K562 (cell line): ENCODE data around the gene MIXL1. TPM values are rescaled to one million over a fixed set of nuclear protein-coding genes. Genes with fewer than 3 reads are reported as not detected.

Experiments used
- CCNT2 ChIP-seq: IDR thresholded peaks from 2 replicates; pipeline ENCODE4 v1.6.1; 2011; ENCODE audit warnings: borderline replicate concordance, low read depth, mild to moderate bottlenecking, moderate library complexity, mixed read lengths, low read length; ENCODE audit not compliant: insufficient read length; ENCODE audit errors: extremely low read depth
- DIDO1 ChIP-seq: fragments of 450-650 bp; IDR thresholded peaks from 2 replicates; pipeline ENCODE4 v1.6.1; 2016; ENCODE audit warnings: low read depth, missing biosample characterization, missing genetic modification characterization
- EGR1 ChIP-seq: fragments of 450-650 bp; conservative IDR thresholded peaks from 2 replicates; pipeline ENCODE4 v1.6.1; 2017; ENCODE audit warnings: mild to moderate bottlenecking
- EP300 ChIP-seq: IDR thresholded peaks from 2 replicates; pipeline ENCODE4 v1.6.1; 2012; ENCODE audit warnings: low read length, improper control_type of control experiment
- ERF ChIP-seq: fragments of 450-650 bp; formaldehyde crosslinking; IDR thresholded peaks from 2 replicates; pipeline ENCODE4 v1.4.0; 2020; ENCODE audit warnings: mild to moderate bottlenecking, mixed read lengths
- IRF2 ChIP-seq: sonication (generic); formaldehyde crosslinking; IDR thresholded peaks from 2 replicates; pipeline ENCODE4 v1.8.1; 2022; ENCODE audit warnings: mild to moderate bottlenecking, missing genetic modification reagents
- MAZ ChIP-seq, 2 experiments: fragments of 450-650 bp in 1 of 2; sonication (generic) in 1 of 2; formaldehyde crosslinking; IDR thresholded peaks in 1 of 2; conservative IDR thresholded peaks in 1 of 2; 2 replicates each; pipeline versions ENCODE4 v1.4.0 to v1.5.0; 2020; ENCODE audit warnings: mild to moderate bottlenecking in 1 of 2, missing genetic modification reagents in 1 of 2
- MCM2 ChIP-seq: fragments of 450-650 bp; IDR thresholded peaks from 2 replicates; pipeline ENCODE4 v1.6.1; 2017; ENCODE audit warnings: low read depth, mild to moderate bottlenecking
- MEF2D ChIP-seq: conservative IDR thresholded peaks from 2 replicates; pipeline ENCODE4 v1.6.1; 2016; ENCODE audit warnings: low read depth, missing genetic modification characterization, missing compliant biosample characterization
- NCOA6 ChIP-seq: fragments of 450-650 bp; IDR thresholded peaks from 2 replicates; pipeline ENCODE4 v1.6.1; 2017; ENCODE audit warnings: mild to moderate bottlenecking
- NFE2L1 ChIP-seq: fragments of 450-650 bp; IDR thresholded peaks from 2 replicates; pipeline ENCODE4 v1.6.1; 2016; ENCODE audit warnings: missing genetic modification characterization, low read depth, mild to moderate bottlenecking, missing compliant biosample characterization, moderate library complexity, borderline replicate concordance
- PCBP2 ChIP-seq: fragments of 200-400 bp; formaldehyde crosslinking; IDR thresholded peaks from 2 replicates; pipeline ENCODE4 v1.6.1; 2018; ENCODE audit warnings: low read length, low read depth, mild to moderate bottlenecking, moderate library complexity; ENCODE audit not compliant: poor library complexity, severe bottlenecking
- POLR2AphosphoS2 ChIP-seq: IDR thresholded peaks from 2 replicates; pipeline ENCODE4 v1.6.1; 2012; ENCODE audit warnings: low read length, improper control_type of control experiment
- RBM22 ChIP-seq: fragments of 200-400 bp; formaldehyde crosslinking; IDR thresholded peaks from 2 replicates; pipeline ENCODE4 v1.6.1; 2018; ENCODE audit warnings: low read length, low read depth; ENCODE audit not compliant: poor library complexity, severe bottlenecking
- RCOR1 ChIP-seq, 2 experiments: IDR thresholded peaks; 2 replicates each; pipeline ENCODE4 v1.6.1; 2012; ENCODE audit warnings: low read depth in 2 of 2, low read length in 2 of 2, borderline replicate concordance in 1 of 2, improper control_type of control experiment in 1 of 2
- SMAD4 ChIP-seq: fragments of 250-450 bp; sonication (Bioruptor Pico); conservative IDR thresholded peaks from 2 replicates; pipeline ENCODE4 v1.8.0; 2021; ENCODE audit warnings: inconsistent platforms, mild to moderate bottlenecking, moderate library complexity
- SMARCE1 ChIP-seq: fragments of 450-650 bp; IDR thresholded peaks from 2 replicates; pipeline ENCODE4 v1.7.1; 2016; ENCODE audit warnings: mild to moderate bottlenecking
- TAF1 ChIP-seq: IDR thresholded peaks from 2 replicates; pipeline ENCODE4 v1.6.1; 2011; ENCODE audit warnings: mild to moderate bottlenecking, low read length, moderate library complexity; ENCODE audit not compliant: insufficient read depth, control insufficient read depth, severe bottlenecking; ENCODE audit errors: extremely low read depth
- TCF7 ChIP-seq: sonication (generic); IDR thresholded peaks from 2 replicates; pipeline ENCODE4 v1.6.1; 2016; ENCODE audit warnings: antibody characterized with exemption, borderline replicate concordance
- ZFX ChIP-seq: sonication (generic); formaldehyde crosslinking; IDR thresholded peaks from 2 replicates; pipeline ENCODE4 v1.8.0; 2022; ENCODE audit warnings: mild to moderate bottlenecking, missing genetic modification reagents, moderate library complexity
- polyA plus RNA-seq, 8 experiments: library from polyadenylated mRNA; depleted of rRNA in 4 of 8; stranded (reverse) in 5 of 8; unstranded in 3 of 8; fragments of >200 nt; fragmentation: Nextera tagmentation in 2 of 8; fragmentation: Illumina TruSeq in 1 of 8; extraction: Ambion mirVana in 2 of 8; extraction: Trizol in 1 of 8; gene quantifications; 2 replicates each; pipeline versions ENCODE4 v1.2.1 to v1.2.3, GENCODE V29; 2011 to 2014; ENCODE audit warnings: inconsistent platforms in 1 of 8, missing spikeins in 1 of 8
- total RNA-seq, 7 experiments: library from RNA; depleted of rRNA in 6 of 7; stranded (reverse); fragments of >200 nt in 6 of 7; fragmentation: Illumina TruSeq in 2 of 7; extraction: Trizol in 2 of 7; gene quantifications; 2 replicates each; pipeline versions ENCODE4 v1.2.1 to v1.2.3, GENCODE V29; 2011 to 2021; ENCODE audit warnings: low replicate concordance in 1 of 7
- TF ChIP-seq, protein P1 (sequence below): fragments of 200-800 bp; sonication (Bioruptor generic); IDR thresholded peaks from 2 replicates; pipeline ENCODE4 v1.6.1; 2017; ENCODE audit warnings: missing genetic modification characterization, missing compliant biosample characterization
- TF ChIP-seq, protein P2 (sequence below): sonication (generic); formaldehyde crosslinking; IDR thresholded peaks from 2 replicates; pipeline ENCODE4 v1.8.1; 2023; ENCODE audit warnings: mild to moderate bottlenecking, missing genetic modification reagents
- TF ChIP-seq, protein P3 (sequence below): fragments of 250-450 bp; sonication (Bioruptor Pico); IDR thresholded peaks from 2 replicates; pipeline ENCODE4 v1.4.0; 2020; ENCODE audit warnings: borderline replicate concordance

Gene MIXL1
- total and polyA plus RNA-seq, 9 of the 15 experiments (the other 6 are each of a cell fraction or from before 2014, with no cell fraction given), result not detected

DNA sequence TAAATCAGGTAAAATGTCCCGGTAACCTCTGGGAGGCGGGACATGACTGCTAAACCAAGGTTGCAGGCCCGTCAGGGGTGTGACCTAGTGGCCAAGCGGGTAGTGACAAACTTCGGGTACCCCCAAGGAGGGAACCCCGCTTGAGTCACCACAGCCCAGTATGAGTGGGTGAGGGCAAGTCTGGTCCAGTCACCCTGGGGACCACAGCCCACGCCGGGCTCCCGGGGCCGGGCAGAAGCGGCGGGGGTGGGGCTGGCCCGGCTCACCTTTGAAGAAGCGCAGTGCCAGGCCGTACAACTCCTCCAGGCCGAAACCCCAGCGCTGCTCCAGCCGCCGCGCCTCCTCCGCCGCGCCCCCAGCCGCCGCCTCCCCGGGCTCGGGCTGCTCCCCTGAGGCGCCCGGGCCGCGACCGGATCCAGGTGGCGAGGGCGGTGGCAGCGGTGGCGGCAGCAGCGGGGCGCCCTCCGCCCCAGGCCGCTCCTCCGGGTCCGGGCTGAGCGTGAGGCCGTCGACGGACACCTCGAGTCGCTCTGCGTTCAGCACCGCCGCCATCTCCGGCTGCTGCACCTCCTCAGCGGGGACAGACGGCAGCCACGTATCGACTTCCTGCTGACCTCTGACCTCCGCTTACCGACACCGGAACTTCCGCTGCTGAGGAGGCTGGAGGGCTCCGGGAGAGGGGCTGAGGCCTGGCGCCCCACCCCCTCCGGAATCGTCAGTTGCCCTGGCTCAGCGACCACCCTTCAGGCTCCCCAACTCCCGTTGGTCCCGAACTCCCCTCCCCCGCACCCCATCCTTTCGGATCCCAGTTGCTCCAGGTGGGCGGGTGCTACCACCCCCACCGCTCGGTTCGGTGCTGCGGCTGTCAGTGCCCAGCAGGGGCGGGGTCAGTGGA lies 37.1 kb upstream of the MIXL1 start, which contains the start of gene ACBD3 (continued):
- TF ChIP-seq CCNT2 (peak; percentile 76), RBM22 (peak; percentile 63), NCOA6 (no peak), NFE2L1 (tag) (no peak), EGR1 (peak; percentile 86), TCF7 (no peak), SMAD4 (CRISPR knock-in tag) (peak; percentile 74), ZFX (CRISPR knock-in tag) (peak; percentile 91), MAZ (CRISPR knock-in tag; conservative IDR thresholded peaks at IDR 0.05 in 1 of 2, IDR thresholded peaks at IDR 0.05 in 1 of 2) (peak; percentile 92 to 97), SMARCE1 (no peak), EP300 (no peak), POLR2AphosphoS2 (peak; percentile 67; the same call in 1 of the 2 replicates), MCM2 (no peak), IRF2 (CRISPR knock-in tag) (peak; percentile 55; the same call in 1 of the 2 replicates), PCBP2 (no peak), RCOR1 (IDR thresholded peaks at IDR 0.05; ENCODE audit: borderline replicate concordance in 1 of 2, low read depth in 2 of 2, low read length in 2 of 2) (peak in 1 of 2 experiments; percentile 16; a peak in 1 of 4 replicates), MEF2D (tag) (peak; percentile 59; the same call in 1 of the 2 replicates), TAF1 (peak; percentile 84), DIDO1 (tag) (peak; percentile 69), ERF (CRISPR knock-in tag) (peak; percentile 86)
- TF ChIP-seq, protein P1, sequence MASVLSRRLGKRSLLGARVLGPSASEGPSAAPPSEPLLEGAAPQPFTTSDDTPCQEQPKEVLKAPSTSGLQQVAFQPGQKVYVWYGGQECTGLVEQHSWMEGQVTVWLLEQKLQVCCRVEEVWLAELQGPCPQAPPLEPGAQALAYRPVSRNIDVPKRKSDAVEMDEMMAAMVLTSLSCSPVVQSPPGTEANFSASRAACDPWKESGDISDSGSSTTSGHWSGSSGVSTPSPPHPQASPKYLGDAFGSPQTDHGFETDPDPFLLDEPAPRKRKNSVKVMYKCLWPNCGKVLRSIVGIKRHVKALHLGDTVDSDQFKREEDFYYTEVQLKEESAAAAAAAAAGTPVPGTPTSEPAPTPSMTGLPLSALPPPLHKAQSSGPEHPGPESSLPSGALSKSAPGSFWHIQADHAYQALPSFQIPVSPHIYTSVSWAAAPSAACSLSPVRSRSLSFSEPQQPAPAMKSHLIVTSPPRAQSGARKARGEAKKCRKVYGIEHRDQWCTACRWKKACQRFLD (CRISPR knock-in tag), result no peak
- TF ChIP-seq, protein P2, sequence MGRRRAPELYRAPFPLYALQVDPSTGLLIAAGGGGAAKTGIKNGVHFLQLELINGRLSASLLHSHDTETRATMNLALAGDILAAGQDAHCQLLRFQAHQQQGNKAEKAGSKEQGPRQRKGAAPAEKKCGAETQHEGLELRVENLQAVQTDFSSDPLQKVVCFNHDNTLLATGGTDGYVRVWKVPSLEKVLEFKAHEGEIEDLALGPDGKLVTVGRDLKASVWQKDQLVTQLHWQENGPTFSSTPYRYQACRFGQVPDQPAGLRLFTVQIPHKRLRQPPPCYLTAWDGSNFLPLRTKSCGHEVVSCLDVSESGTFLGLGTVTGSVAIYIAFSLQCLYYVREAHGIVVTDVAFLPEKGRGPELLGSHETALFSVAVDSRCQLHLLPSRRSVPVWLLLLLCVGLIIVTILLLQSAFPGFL, result peak; percentile 81; the same call in 1 of the 2 replicates
- TF ChIP-seq, protein P3, sequence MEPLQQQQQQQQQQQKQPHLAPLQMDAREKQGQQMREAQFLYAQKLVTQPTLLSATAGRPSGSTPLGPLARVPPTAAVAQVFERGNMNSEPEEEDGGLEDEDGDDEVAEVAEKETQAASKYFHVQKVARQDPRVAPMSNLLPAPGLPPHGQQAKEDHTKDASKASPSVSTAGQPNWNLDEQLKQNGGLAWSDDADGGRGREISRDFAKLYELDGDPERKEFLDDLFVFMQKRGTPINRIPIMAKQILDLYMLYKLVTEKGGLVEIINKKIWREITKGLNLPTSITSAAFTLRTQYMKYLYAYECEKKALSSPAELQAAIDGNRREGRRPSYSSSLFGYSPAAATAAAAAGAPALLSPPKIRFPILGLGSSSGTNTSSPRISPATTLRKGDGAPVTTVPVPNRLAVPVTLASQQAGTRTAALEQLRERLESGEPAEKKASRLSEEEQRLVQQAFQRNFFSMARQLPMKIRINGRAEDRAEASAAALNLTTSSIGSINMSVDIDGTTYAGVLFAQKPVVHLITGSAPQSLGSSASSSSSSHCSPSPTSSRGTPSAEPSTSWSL (CRISPR knock-in tag), result peak; percentile 73; the same call in 1 of the 2 replicates
